ENCODE results near the gene KRTAP19-1.

GRCh38 chr21:30463713-30464112 lies 16.5 kb downstream of the KRTAP19-1 start:
- TF ChIP-seq CTCF (tag by site-specific recombination; IDR thresholded peaks at IDR 0.05) = no peak
- no peak for TF ChIP-seq ZNF623 (tag by site-specific recombination; IDR thresholded peaks at IDR 0.05)
- no peak for TF ChIP-seq REST (tag by site-specific recombination; IDR thresholded peaks at IDR 0.05)
- no peak for TF ChIP-seq ZNF324 (tag by site-specific recombination; IDR thresholded peaks at IDR 0.05)
- no peak for TF ChIP-seq ZNF23 (tag by site-specific recombination; IDR thresholded peaks at IDR 0.05; ENCODE audit: borderline replicate concordance)
- no peak for TF ChIP-seq ZNF555 (tag by site-specific recombination; conservative IDR thresholded peaks at IDR 0.05)

All from HEK293 (cell line).